GM23338 (cell line): ENCODE measurements around the gene NUTF2. TPM values are rescaled to one million over a fixed set of nuclear protein-coding genes. Genes with fewer than 3 reads are reported as not detected.
A peak's percentile ranks its signal among the peaks of the same experiment; 100 is the strongest.

Experiments used
- ATAC-seq: fragments of 200-7000 bp; cut with Tn5 transposase; 3 replicates; pipeline ENCODE4 v1.9.1; 2020
- DNase-seq: peaks from one replicate; pipeline ENCODE4 v3.0.0-alpha.2; 2015; ENCODE audit warnings: low spot score
- H2AFZ ChIP-seq: fragments of 200-600 bp; sonication (generic); 2 replicates; pipeline ENCODE4 v1.8.0; 2016; ENCODE audit warnings: antibody characterized with exemption, mild to moderate bottlenecking, moderate library complexity
- H3F3A ChIP-seq: fragments of 200-600 bp; sonication (generic); replicated peaks from 2 replicates; pipeline ENCODE4 v1.8.0; 2017; ENCODE audit warnings: antibody characterized with exemption, mixed run types, low read depth
- H3K27ac ChIP-seq: fragments of 200-600 bp; sonication (generic); 2 replicates; pipeline ENCODE4 v1.6.1; 2016; ENCODE audit warnings: low read depth
- H3K27me3 ChIP-seq: fragments of 200-600 bp; sonication (generic); 2 replicates; pipeline ENCODE4 v1.8.0; 2016; ENCODE audit warnings: mild to moderate bottlenecking, mixed run types, moderate library complexity; ENCODE audit not compliant: insufficient read depth
- H3K36me3 ChIP-seq: fragments of 200-600 bp; sonication (generic); 2 replicates; pipeline ENCODE4 v1.8.0; 2016; ENCODE audit warnings: mild to moderate bottlenecking; ENCODE audit not compliant: insufficient read depth
- H3K4me1 ChIP-seq: fragments of 200-600 bp; sonication (generic); 2 replicates; pipeline ENCODE4 v1.8.0; 2016; ENCODE audit warnings: mild to moderate bottlenecking, moderate library complexity; ENCODE audit not compliant: insufficient read depth
- H3K4me2 ChIP-seq: fragments of 200-600 bp; sonication (generic); 2 replicates; pipeline ENCODE4 v1.7.1; 2017; ENCODE audit warnings: mixed run types
- H3K4me3 ChIP-seq: fragments of 200-600 bp; sonication (generic); 2 replicates; pipeline ENCODE4 v1.6.1; 2016; ENCODE audit warnings: mixed run types
- H3K79me2 ChIP-seq: fragments of 200-600 bp; sonication (generic); replicated peaks from 2 replicates; pipeline ENCODE4 v1.8.0; 2017; ENCODE audit warnings: mild to moderate bottlenecking; ENCODE audit not compliant: insufficient read depth
- H3K9me2 ChIP-seq: fragments of 200-600 bp; sonication (generic); 2 replicates; pipeline ENCODE4 v1.8.0; 2017; ENCODE audit not compliant: insufficient read depth
- H4K20me1 ChIP-seq: fragments of 200-600 bp; sonication (generic); replicated peaks from 2 replicates; pipeline ENCODE4 v1.8.0; 2017; ENCODE audit warnings: mild to moderate bottlenecking; ENCODE audit not compliant: insufficient read depth
- H3K27ac Mint-ChIP-seq: 2 replicates; pipeline ENCODE4 v1.8.0; 2020; ENCODE audit warnings: inconsistent platforms, mild to moderate bottlenecking, moderate library complexity, mixed read lengths
- H3K27me3 Mint-ChIP-seq: 3 replicates; pipeline ENCODE4 v1.8.0; 2022; ENCODE audit warnings: low read depth, mild to moderate bottlenecking, moderate library complexity, mixed read lengths, inconsistent platforms; ENCODE audit not compliant: insufficient read depth, poor library complexity
- H3K36me3 Mint-ChIP-seq: 3 replicates; pipeline ENCODE4 v1.8.0; 2021; ENCODE audit warnings: low read depth, mild to moderate bottlenecking, inconsistent platforms, moderate library complexity, mixed read lengths
- H3K4me1 Mint-ChIP-seq: 3 replicates; pipeline ENCODE4 v1.8.0; 2020; ENCODE audit warnings: mild to moderate bottlenecking, inconsistent platforms, mixed read lengths
- H3K4me3 Mint-ChIP-seq: 3 replicates; pipeline ENCODE4 v1.8.0; 2021; ENCODE audit warnings: moderate library complexity, mild to moderate bottlenecking, inconsistent platforms, mixed read lengths
- H3K9me3 Mint-ChIP-seq: 3 replicates; pipeline ENCODE4 v1.8.0; 2020; ENCODE audit warnings: moderate library complexity, mild to moderate bottlenecking, inconsistent platforms, mixed read lengths
- polyA plus RNA-seq: library from polyadenylated mRNA; unstranded; fragments of >200 nt; fragmentation: Nextera tagmentation; extraction: Ambion mirVana; gene quantifications from 2 replicates; pipeline ENCODE4 v1.2.1, GENCODE V29; 2016
- total RNA-seq: library from RNA; depleted of rRNA; stranded (reverse); fragments of >200 nt; shearing (Covaris generic); gene quantifications from 2 replicates; pipeline ENCODE4 v1.2.3, GENCODE V29; 2014
- TF ChIP-seq, protein P1 (sequence below): fragments of 250-450 bp; sonication (Bioruptor Pico); IDR thresholded peaks from 2 replicates; pipeline ENCODE4 v1.5.0; 2020; ENCODE audit warnings: mild to moderate bottlenecking, moderate library complexity
- TF ChIP-seq, protein P2 (sequence below), 2 experiments: fragments of 200-600 bp in 1 of 2; sonication (generic) in 1 of 2; conservative IDR thresholded peaks; 2 replicates each; pipeline versions ENCODE4 v1.5.1 to v1.6.1; 2016 to 2017; ENCODE audit warnings: antibody characterized with exemption in 2 of 2, low read depth in 2 of 2, mild to moderate bottlenecking in 2 of 2, moderate library complexity in 1 of 2
- TF ChIP-seq, protein P3 (sequence below): IDR thresholded peaks from 2 replicates; pipeline ENCODE4 v1.6.1; 2016; ENCODE audit warnings: antibody characterized with exemption

Gene NUTF2
- total and polyA plus RNA-seq, 2 experiments from 2014 or later: 321 to 391 TPM

DNA sequence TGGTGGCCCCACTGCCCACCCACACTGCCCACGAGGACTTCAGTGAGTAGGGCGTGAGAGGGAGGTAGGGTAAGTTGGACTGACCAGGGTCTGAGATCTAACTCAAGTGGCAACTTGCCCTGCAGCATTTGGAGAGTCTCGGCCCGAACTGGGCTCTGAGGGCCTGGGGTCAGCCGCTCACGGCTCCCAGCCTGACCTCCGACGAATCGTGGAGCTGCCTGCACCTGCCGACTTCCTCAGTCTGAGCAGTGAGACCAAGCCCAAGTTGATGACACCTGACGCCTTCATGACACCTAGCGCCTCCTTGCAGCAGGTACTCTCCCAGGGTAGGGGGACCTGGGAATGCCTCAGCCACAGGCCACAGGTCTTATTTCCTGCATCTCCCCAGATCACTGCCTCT lies 32.7 kb downstream of the NUTF2 start:
- TF ChIP-seq, protein P1, sequence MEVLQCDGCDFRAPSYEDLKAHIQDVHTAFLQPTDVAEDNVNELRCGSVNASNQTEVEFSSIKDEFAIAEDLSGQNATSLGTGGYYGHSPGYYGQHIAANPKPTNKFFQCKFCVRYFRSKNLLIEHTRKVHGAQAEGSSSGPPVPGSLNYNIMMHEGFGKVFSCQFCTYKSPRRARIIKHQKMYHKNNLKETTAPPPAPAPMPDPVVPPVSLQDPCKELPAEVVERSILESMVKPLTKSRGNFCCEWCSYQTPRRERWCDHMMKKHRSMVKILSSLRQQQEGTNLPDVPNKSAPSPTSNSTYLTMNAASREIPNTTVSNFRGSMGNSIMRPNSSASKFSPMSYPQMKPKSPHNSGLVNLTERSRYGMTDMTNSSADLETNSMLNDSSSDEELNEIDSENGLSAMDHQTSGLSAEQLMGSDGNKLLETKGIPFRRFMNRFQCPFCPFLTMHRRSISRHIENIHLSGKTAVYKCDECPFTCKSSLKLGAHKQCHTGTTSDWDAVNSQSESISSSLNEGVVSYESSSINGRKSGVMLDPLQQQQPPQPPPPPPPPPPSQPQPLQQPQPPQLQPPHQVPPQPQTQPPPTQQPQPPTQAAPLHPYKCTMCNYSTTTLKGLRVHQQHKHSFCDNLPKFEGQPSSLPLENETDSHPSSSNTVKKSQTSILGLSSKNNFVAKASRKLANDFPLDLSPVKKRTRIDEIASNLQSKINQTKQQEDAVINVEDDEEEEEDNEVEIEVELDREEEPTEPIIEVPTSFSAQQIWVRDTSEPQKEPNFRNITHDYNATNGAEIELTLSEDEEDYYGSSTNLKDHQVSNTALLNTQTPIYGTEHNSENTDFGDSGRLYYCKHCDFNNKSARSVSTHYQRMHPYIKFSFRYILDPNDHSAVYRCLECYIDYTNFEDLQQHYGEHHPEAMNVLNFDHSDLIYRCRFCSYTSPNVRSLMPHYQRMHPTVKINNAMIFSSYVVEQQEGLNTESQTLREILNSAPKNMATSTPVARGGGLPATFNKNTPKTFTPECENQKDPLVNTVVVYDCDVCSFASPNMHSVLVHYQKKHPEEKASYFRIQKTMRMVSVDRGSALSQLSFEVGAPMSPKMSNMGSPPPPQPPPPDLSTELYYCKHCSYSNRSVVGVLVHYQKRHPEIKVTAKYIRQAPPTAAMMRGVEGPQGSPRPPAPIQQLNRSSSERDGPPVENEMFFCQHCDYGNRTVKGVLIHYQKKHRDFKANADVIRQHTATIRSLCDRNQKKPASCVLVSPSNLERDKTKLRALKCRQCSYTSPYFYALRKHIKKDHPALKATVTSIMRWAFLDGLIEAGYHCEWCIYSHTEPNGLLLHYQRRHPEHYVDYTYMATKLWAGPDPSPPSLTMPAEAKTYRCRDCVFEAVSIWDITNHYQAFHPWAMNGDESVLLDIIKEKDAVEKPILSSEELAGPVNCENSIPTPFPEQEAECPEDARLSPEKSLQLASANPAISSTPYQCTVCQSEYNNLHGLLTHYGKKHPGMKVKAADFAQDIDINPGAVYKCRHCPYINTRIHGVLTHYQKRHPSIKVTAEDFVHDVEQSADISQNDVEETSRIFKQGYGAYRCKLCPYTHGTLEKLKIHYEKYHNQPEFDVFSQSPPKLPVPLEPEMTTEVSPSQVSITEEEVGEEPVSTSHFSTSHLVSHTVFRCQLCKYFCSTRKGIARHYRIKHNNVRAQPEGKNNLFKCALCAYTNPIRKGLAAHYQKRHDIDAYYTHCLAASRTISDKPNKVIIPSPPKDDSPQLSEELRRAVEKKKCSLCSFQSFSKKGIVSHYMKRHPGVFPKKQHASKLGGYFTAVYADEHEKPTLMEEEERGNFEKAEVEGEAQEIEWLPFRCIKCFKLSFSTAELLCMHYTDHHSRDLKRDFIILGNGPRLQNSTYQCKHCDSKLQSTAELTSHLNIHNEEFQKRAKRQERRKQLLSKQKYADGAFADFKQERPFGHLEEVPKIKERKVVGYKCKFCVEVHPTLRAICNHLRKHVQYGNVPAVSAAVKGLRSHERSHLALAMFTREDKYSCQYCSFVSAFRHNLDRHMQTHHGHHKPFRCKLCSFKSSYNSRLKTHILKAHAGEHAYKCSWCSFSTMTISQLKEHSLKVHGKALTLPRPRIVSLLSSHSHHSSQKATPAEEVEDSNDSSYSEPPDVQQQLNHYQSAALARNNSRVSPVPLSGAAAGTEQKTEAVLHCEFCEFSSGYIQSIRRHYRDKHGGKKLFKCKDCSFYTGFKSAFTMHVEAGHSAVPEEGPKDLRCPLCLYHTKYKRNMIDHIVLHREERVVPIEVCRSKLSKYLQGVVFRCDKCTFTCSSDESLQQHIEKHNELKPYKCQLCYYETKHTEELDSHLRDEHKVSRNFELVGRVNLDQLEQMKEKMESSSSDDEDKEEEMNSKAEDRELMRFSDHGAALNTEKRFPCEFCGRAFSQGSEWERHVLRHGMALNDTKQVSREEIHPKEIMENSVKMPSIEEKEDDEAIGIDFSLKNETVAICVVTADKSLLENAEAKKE: no peak
- TF ChIP-seq, protein P2, sequence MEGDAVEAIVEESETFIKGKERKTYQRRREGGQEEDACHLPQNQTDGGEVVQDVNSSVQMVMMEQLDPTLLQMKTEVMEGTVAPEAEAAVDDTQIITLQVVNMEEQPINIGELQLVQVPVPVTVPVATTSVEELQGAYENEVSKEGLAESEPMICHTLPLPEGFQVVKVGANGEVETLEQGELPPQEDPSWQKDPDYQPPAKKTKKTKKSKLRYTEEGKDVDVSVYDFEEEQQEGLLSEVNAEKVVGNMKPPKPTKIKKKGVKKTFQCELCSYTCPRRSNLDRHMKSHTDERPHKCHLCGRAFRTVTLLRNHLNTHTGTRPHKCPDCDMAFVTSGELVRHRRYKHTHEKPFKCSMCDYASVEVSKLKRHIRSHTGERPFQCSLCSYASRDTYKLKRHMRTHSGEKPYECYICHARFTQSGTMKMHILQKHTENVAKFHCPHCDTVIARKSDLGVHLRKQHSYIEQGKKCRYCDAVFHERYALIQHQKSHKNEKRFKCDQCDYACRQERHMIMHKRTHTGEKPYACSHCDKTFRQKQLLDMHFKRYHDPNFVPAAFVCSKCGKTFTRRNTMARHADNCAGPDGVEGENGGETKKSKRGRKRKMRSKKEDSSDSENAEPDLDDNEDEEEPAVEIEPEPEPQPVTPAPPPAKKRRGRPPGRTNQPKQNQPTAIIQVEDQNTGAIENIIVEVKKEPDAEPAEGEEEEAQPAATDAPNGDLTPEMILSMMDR (conservative IDR thresholded peaks at IDR 0.05; ENCODE audit: low read depth in 2 of 2): peak in 1 of 2 experiments; percentile 17; a peak in 2 of 4 replicates
- TF ChIP-seq, protein P3, sequence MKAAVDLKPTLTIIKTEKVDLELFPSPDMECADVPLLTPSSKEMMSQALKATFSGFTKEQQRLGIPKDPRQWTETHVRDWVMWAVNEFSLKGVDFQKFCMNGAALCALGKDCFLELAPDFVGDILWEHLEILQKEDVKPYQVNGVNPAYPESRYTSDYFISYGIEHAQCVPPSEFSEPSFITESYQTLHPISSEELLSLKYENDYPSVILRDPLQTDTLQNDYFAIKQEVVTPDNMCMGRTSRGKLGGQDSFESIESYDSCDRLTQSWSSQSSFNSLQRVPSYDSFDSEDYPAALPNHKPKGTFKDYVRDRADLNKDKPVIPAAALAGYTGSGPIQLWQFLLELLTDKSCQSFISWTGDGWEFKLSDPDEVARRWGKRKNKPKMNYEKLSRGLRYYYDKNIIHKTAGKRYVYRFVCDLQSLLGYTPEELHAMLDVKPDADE: no peak
- Histone ChIP-seq H3K27me3 (no peaks in the 10 kb centered on the region), H3F3A (peaks cover 11% of the 10 kb centered on the region; the same call in 1 of the 2 replicates), H3K27ac (no peak overlapping the region), H2AFZ (no peak overlapping the region), H4K20me1 (peaks cover 4% of the 10 kb centered on the region), H3K79me2 (peaks cover 13% of the 10 kb centered on the region), H3K36me3 (peaks cover 25% of the 10 kb centered on the region; the same call in 1 of the 2 replicates), H3K4me1 (peaks cover 6% of the 10 kb centered on the region), H3K4me3 (no peak overlapping the region), H3K4me2 (no peak overlapping the region), H3K9me2 (no peaks in the 10 kb centered on the region)
- Mint-ChIP-seq H3K27ac (no peak overlapping the region), H3K9me3 (no peaks in the 10 kb centered on the region; the same call in 2 of the 3 replicates), H3K4me1 (peaks cover 3% of the 10 kb centered on the region), H3K4me3 (no peak overlapping the region), H3K36me3 (peaks cover 64% of the 10 kb centered on the region), H3K27me3 (peaks cover 13% of the 10 kb centered on the region)
- no peak for ATAC-seq
- no peak for DNase-seq
